GM20000 (cell line): ENCODE results near the gene MAPK6.
"Not testable (repeated sequence)": the region's sequence is repeated elsewhere in the genome, so short reads cannot be mapped to it uniquely, and the experiment has no call there.

ENCODE experiments used
- DNase-seq: peaks from one replicate; pipeline ENCODE4 v3.0.0; 2012; ENCODE audit warnings: low spot score
- CTCF ChIP-seq: IDR thresholded peaks from 2 replicates; pipeline ENCODE4 v1.5.1; 2012; ENCODE audit warnings: mild to moderate bottlenecking, control low read depth; ENCODE audit errors: extremely low read depth, missing control alignments

The MAPK6 gene

GRCh38 chr15:52052066-52052935 is 33.3 kb downstream of the MAPK6 start:
- DNase-seq: no peak
- TF ChIP-seq CTCF: no peak

GRCh38 chr15:52054381-52054780 is 35.4 kb downstream of the MAPK6 start:
- TF ChIP-seq CTCF: no peak

GRCh38 chr15:52054858-52055257 is 35.8 kb downstream of the MAPK6 start:
- DNase-seq: not testable (repeated sequence)

More at GRCh38 chr15:52054381-52054780, 35.4 kb downstream of the MAPK6 start:
- no peak for DNase-seq

GRCh38 chr15:52056001-52056400 is 37.0 kb downstream of the MAPK6 start:
- TF ChIP-seq CTCF: no peak
- no peak for DNase-seq

GRCh38 chr15:52056496-52056895 is 37.5 kb downstream of the MAPK6 start:
- TF ChIP-seq CTCF: no peak

GRCh38 chr15:52057996-52058395 is 39.0 kb downstream of the MAPK6 start:
- DNase-seq: no peak
- no peak for TF ChIP-seq CTCF

More at GRCh38 chr15:52056496-52056895, 37.5 kb downstream of the MAPK6 start:
- DNase-seq: no peak

- no peak for TF ChIP-seq CTCF
Observed at GRCh38 chr15:52060501-52060900, 41.5 kb downstream of the MAPK6 start.

More at GRCh38 chr15:52060501-52060900, 41.5 kb downstream of the MAPK6 start:
- no peak for DNase-seq
